Neural cell (in vitro differentiated cells): Measurements from ENCODE around the gene RANBP3. TPM values are rescaled to one million over a fixed set of nuclear protein-coding genes. Genes with fewer than 3 reads are reported as not detected.

Source experiments
- H2AFZ ChIP-seq: fragments of 200-600, 300-800 bp; sonication (generic), shearing (Covaris generic); 2 replicates; pipeline ENCODE4 v1.6.0; 2014; ENCODE audit warnings: low read depth, mild to moderate bottlenecking, antibody characterized with exemption, low read length, moderate library complexity
- H3F3A ChIP-seq: fragments of 200-600 bp; shearing (Covaris generic); 2 replicates; pipeline ENCODE4 v1.6.1; 2016; ENCODE audit warnings: mild to moderate bottlenecking, moderate library complexity, mixed read lengths, antibody characterized with exemption, low read length; ENCODE audit not compliant: insufficient read depth, poor library complexity, severe bottlenecking
- H3K27ac ChIP-seq: fragments of 200-600, 300-800 bp; sonication (generic), shearing (Covaris generic); 2 replicates; pipeline ENCODE4 v1.5.1; 2014; ENCODE audit warnings: mild to moderate bottlenecking, low read length, moderate library complexity
- H3K27me3 ChIP-seq: fragments of 300-800, 200-600 bp; sonication (generic), shearing (Covaris generic); 2 replicates; pipeline ENCODE4 v1.6.0; 2014; ENCODE audit warnings: mild to moderate bottlenecking, low read depth, low read length, moderate library complexity; ENCODE audit not compliant: insufficient read depth
- H3K36me3 ChIP-seq: fragments of 300-800, 200-600 bp; sonication (generic), shearing (Covaris generic); 2 replicates; pipeline ENCODE4 v1.5.1; 2014; ENCODE audit warnings: mild to moderate bottlenecking, antibody characterized with exemption, low read length, moderate library complexity; ENCODE audit not compliant: insufficient read depth
- H3K4me2 ChIP-seq: fragments of 300-800, 200-600 bp; sonication (generic), shearing (Covaris generic); 2 replicates; pipeline ENCODE4 v1.6.0; 2014; ENCODE audit warnings: mild to moderate bottlenecking, low read length
- H3K4me3 ChIP-seq: fragments of 300-800, 200-600 bp; sonication (generic), shearing (Covaris generic); 2 replicates; pipeline ENCODE4 v1.5.1; 2014; ENCODE audit warnings: mild to moderate bottlenecking, low read length, moderate library complexity
- H3K79me2 ChIP-seq: fragments of 200-600 bp; shearing (Covaris generic); replicated peaks from 2 replicates; pipeline ENCODE4 v1.6.0; 2014; ENCODE audit warnings: mild to moderate bottlenecking, low read length, moderate library complexity; ENCODE audit not compliant: insufficient read depth
- H3K9ac ChIP-seq: fragments of 300-800, 200-600 bp; sonication (generic), shearing (Covaris generic); 2 replicates; pipeline ENCODE4 v1.6.1; 2016; ENCODE audit warnings: mild to moderate bottlenecking, low read length, mixed read lengths
- H3K9me2 ChIP-seq: fragments of 200-600 bp; shearing (Covaris generic); 2 replicates; pipeline ENCODE4 v1.6.1; 2016; ENCODE audit warnings: mild to moderate bottlenecking, low read length, mixed read lengths; ENCODE audit not compliant: insufficient read depth
- H3K9me3 ChIP-seq: fragments of 200-600, 300-800 bp; sonication (generic), shearing (Covaris generic); 2 replicates; pipeline ENCODE4 v1.6.1; 2016; ENCODE audit warnings: mild to moderate bottlenecking, mixed run types, low read length, moderate library complexity, mixed read lengths
- H4K20me1 ChIP-seq: fragments of 200-600 bp; shearing (Covaris generic); 2 replicates; pipeline ENCODE4 v1.6.1; 2016; ENCODE audit warnings: mild to moderate bottlenecking, mixed run types; ENCODE audit not compliant: insufficient read depth
- EP300 ChIP-seq: fragments of 450-650 bp; conservative IDR thresholded peaks from 2 replicates; pipeline ENCODE4 v1.6.1; 2014; ENCODE audit warnings: antibody characterized with exemption, mild to moderate bottlenecking, moderate library complexity; ENCODE audit not compliant: poor library complexity, severe bottlenecking
- EZH2 ChIP-seq: fragments of 200-600, 300-800 bp; shearing (Covaris generic), sonication (generic); IDR thresholded peaks from 2 replicates; pipeline ENCODE4 v1.6.1; 2014; ENCODE audit warnings: antibody characterized with exemption, low read length, borderline replicate concordance, mild to moderate bottlenecking; ENCODE audit not compliant: insufficient read depth, poor library complexity, severe bottlenecking
- MXI1 ChIP-seq: fragments of 450-650 bp; conservative IDR thresholded peaks from 2 replicates; pipeline ENCODE4 v1.6.1; 2014; ENCODE audit warnings: antibody characterized with exemption, mild to moderate bottlenecking; ENCODE audit not compliant: poor library complexity, severe bottlenecking
- POLR2AphosphoS5 ChIP-seq: IDR thresholded peaks from 2 replicates; pipeline ENCODE4 v1.6.1; 2012
- RAD21 ChIP-seq: fragments of 450-650 bp; conservative IDR thresholded peaks from 2 replicates; pipeline ENCODE4 v1.6.1; 2014; ENCODE audit warnings: antibody characterized with exemption, mild to moderate bottlenecking, moderate library complexity
- SMC3 ChIP-seq: fragments of 450-650 bp; conservative IDR thresholded peaks from 2 replicates; pipeline ENCODE4 v1.6.1; 2014; ENCODE audit warnings: antibody characterized with exemption, mild to moderate bottlenecking, moderate library complexity; ENCODE audit not compliant: poor library complexity
- TAF1 ChIP-seq: IDR thresholded peaks from 2 replicates; pipeline ENCODE4 v1.6.1; 2012; ENCODE audit warnings: low read depth
- polyA plus RNA-seq: library from polyadenylated mRNA; depleted of rRNA; stranded (reverse); fragments of >200 nt; gene quantifications from 2 replicates; pipeline ENCODE4 v1.2.3, GENCODE V29; 2014
- TF ChIP-seq, protein P1 (sequence below): fragments of 450-650 bp; IDR thresholded peaks from 2 replicates; pipeline ENCODE4 v1.5.1; 2014; ENCODE audit warnings: antibody characterized with exemption, mild to moderate bottlenecking, moderate library complexity; ENCODE audit not compliant: poor library complexity, severe bottlenecking
- TF ChIP-seq, protein P2 (sequence below): IDR thresholded peaks from 2 replicates; pipeline ENCODE4 v1.6.1; 2012; ENCODE audit warnings: borderline replicate concordance

RANBP3 gene
- polyA plus RNA-seq, 1 donor from 2014 or later = 67.6 TPM

DNA sequence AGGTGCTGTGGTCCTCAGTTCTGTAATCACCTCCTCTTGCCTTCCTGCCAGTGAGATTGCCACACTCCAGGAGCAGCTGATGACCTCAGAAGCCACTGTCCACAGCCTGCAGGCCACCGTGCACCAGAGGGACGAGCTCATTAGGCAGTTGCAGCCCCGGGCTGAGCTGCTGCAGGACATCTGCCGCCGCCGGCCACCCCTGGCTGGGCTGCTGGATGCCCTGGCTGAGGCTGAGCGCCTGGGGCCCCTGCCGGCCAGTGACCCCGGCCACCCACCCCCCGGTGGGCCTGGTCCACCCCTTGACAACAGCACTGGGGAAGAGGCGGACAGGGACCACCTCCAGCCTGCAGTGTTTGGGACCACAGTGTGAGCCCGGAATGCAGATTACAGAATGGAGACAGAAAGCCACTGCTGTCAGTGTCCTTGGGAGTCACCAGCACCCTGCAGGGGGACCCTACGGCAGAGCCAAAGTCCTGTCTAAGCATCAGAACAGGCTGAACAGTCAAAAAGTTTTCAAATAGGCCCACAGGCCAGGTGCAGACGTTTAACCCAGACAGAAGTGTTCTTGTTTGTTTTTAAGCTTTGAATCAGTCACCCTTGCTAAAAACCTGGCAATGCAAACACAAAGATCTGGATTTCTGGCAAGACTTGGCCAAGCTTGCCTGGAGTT, 69.0 kb downstream of the RANBP3 start:
- H3K79me2 ChIP-seq = no peaks in the 10 kb centered on the region
- no peaks in the 10 kb centered on the region for H4K20me1 ChIP-seq
- H3K4me3 ChIP-seq = no peak overlapping the region
- H3K27me3 ChIP-seq = no peaks in the 10 kb centered on the region
- no peak overlapping the region for H3K27ac ChIP-seq
- H3K4me2 ChIP-seq = no peak overlapping the region
- no peaks in the 10 kb centered on the region for H3K9me3 ChIP-seq
- H2AFZ ChIP-seq = no peak overlapping the region
- no peak overlapping the region for H3K9ac ChIP-seq
- H3K36me3 ChIP-seq = no peaks in the 10 kb centered on the region
- no peaks in the 10 kb centered on the region for H3K9me2 ChIP-seq
- H3F3A ChIP-seq = no peaks in the 10 kb centered on the region
- TF ChIP-seq TAF1 (no peak), EP300 (no peak), RAD21 (no peak), MXI1 (no peak), SMC3 (no peak)
- TF ChIP-seq, protein P1, sequence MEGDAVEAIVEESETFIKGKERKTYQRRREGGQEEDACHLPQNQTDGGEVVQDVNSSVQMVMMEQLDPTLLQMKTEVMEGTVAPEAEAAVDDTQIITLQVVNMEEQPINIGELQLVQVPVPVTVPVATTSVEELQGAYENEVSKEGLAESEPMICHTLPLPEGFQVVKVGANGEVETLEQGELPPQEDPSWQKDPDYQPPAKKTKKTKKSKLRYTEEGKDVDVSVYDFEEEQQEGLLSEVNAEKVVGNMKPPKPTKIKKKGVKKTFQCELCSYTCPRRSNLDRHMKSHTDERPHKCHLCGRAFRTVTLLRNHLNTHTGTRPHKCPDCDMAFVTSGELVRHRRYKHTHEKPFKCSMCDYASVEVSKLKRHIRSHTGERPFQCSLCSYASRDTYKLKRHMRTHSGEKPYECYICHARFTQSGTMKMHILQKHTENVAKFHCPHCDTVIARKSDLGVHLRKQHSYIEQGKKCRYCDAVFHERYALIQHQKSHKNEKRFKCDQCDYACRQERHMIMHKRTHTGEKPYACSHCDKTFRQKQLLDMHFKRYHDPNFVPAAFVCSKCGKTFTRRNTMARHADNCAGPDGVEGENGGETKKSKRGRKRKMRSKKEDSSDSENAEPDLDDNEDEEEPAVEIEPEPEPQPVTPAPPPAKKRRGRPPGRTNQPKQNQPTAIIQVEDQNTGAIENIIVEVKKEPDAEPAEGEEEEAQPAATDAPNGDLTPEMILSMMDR = no peak

DNA sequence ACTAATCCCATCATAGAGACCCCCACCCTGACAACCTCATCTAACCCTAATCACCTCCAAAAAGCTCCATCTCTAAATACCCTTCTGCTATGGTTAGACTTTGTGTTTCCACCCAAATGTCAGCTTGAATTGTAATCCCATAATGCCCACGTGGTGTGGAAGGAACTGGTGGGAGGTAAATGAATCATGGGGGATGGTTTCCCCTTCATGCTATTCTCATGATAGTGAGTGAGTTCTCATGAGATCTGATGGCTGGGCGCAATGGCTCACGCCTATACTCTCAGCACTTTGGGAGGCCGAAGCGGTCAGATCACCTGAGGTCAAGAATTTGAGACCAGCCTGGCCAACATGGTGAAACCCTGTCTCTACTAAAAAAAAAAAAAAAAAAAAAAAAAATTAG, 70.7 kb downstream of the RANBP3 start:
- no peak overlapping the region for H3K9ac ChIP-seq
- H3K79me2 ChIP-seq = peaks cover 13% of the 10 kb centered on the region
- no peak overlapping the region for H3K27ac ChIP-seq
- H3K9me2 ChIP-seq = no peaks in the 10 kb centered on the region
- no peak overlapping the region for H3K4me2 ChIP-seq
- H3K36me3 ChIP-seq = no peaks in the 10 kb centered on the region
- TF ChIP-seq EP300 (no peak), MXI1 (no peak), TAF1 (no peak), POLR2AphosphoS5 (no peak), SMC3 (no peak), RAD21 (no peak), EZH2 (no peak)
- TF ChIP-seq, protein P2, sequence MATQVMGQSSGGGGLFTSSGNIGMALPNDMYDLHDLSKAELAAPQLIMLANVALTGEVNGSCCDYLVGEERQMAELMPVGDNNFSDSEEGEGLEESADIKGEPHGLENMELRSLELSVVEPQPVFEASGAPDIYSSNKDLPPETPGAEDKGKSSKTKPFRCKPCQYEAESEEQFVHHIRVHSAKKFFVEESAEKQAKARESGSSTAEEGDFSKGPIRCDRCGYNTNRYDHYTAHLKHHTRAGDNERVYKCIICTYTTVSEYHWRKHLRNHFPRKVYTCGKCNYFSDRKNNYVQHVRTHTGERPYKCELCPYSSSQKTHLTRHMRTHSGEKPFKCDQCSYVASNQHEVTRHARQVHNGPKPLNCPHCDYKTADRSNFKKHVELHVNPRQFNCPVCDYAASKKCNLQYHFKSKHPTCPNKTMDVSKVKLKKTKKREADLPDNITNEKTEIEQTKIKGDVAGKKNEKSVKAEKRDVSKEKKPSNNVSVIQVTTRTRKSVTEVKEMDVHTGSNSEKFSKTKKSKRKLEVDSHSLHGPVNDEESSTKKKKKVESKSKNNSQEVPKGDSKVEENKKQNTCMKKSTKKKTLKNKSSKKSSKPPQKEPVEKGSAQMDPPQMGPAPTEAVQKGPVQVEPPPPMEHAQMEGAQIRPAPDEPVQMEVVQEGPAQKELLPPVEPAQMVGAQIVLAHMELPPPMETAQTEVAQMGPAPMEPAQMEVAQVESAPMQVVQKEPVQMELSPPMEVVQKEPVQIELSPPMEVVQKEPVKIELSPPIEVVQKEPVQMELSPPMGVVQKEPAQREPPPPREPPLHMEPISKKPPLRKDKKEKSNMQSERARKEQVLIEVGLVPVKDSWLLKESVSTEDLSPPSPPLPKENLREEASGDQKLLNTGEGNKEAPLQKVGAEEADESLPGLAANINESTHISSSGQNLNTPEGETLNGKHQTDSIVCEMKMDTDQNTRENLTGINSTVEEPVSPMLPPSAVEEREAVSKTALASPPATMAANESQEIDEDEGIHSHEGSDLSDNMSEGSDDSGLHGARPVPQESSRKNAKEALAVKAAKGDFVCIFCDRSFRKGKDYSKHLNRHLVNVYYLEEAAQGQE = no peak
- TF ChIP-seq, protein P1 = no peak
- no peaks in the 10 kb centered on the region for H3K9me3 ChIP-seq
- H3K4me3 ChIP-seq = no peak overlapping the region
- no peaks in the 10 kb centered on the region for H3K27me3 ChIP-seq
- H4K20me1 ChIP-seq = no peaks in the 10 kb centered on the region
- no peaks in the 10 kb centered on the region for H3F3A ChIP-seq
- H2AFZ ChIP-seq = no peak overlapping the region
